Measurements from ENCODE around the gene GMDS.

GMDS gene
- total RNA-seq = 2.6 to 9.4 (median 7.2) reads per million in 17 experiments

GRCh38 chr6:2245103-2245876, at the start of gene GMDS:
Gene GMDS (minus strand): TSS chr6:2245605.
- DNase-seq = peak; percentile 95 to 98 (median 97)

- no peak for DNase-seq
These were observed 40.1 kb upstream of the GMDS start for GRCh38 chr6:2285510-2285909.

- no peak for DNase-seq
These were observed 30.5 kb upstream of the GMDS start for GRCh38 chr6:2275892-2276242.

GRCh38 chr6:2274981-2275891, 29.8 kb upstream of the GMDS start:
- no peak for DNase-seq

- DNase-seq = no peak
These were observed 27.3 kb upstream of the GMDS start for GRCh38 chr6:2272696-2273095.

- no peak for DNase-seq
These were observed 24.6 kb upstream of the GMDS start for GRCh38 chr6:2270054-2270453.

GRCh38 chr6:2266841-2267240, 21.4 kb upstream of the GMDS start:
- no peak for DNase-seq

- no peak for DNase-seq
These were observed 20.8 kb upstream of the GMDS start for GRCh38 chr6:2266031-2266795.

GRCh38 chr6:2264932-2265331, 19.5 kb upstream of the GMDS start:
- DNase-seq = no peak

GRCh38 chr6:2263896-2264295, 18.5 kb upstream of the GMDS start:
- no peak for DNase-seq

GRCh38 chr6:2259574-2259973, 14.2 kb upstream of the GMDS start:
- no peak for DNase-seq

- no peak for DNase-seq
These were observed 13.6 kb upstream of the GMDS start for GRCh38 chr6:2259002-2259494.

- no peak for DNase-seq
These were observed 12.7 kb upstream of the GMDS start for GRCh38 chr6:2258112-2258511.

- peak in 1 of 4 experiments; percentile 8 for DNase-seq
These were observed 12.0 kb upstream of the GMDS start for GRCh38 chr6:2257363-2257762.

GRCh38 chr6:2254747-2255146, 9.3 kb upstream of the GMDS start:
- DNase-seq = no peak

GRCh38 chr6:2249126-2249525, 3.7 kb upstream of the GMDS start:
- DNase-seq = no peak

GRCh38 chr6:2247664-2248063, 2.3 kb upstream of the GMDS start:
- peak in 1 of 4 experiments; percentile 12 for DNase-seq

GRCh38 chr6:2245877-2246863, 765 bp upstream of the GMDS start:
- peak; percentile 32 to 60 (median 48) for DNase-seq

- DNase-seq = peak in 1 of 4 experiments; percentile 15
These were observed 923 bp downstream of the GMDS start for GRCh38 chr6:2244261-2245102.

- no peak for DNase-seq
These were observed 3.1 kb downstream of the GMDS start for GRCh38 chr6:2242311-2242710.

- DNase-seq = no peak
These were observed 4.4 kb downstream of the GMDS start for GRCh38 chr6:2240961-2241360.

Measured in suppressor macrophage (primary cell).